HG03439 (cell line): Measurements from ENCODE around the gene NHSL2.

Source experiments
- ATAC-seq: cut with Tn5 transposase; IDR thresholded peaks from one replicate; pipeline ENCODE4 v1.9.1; 2021; ENCODE audit warnings: mild to moderate bottlenecking, moderate library complexity; ENCODE audit not compliant: unreplicated experiment

Gene NHSL2

DNA sequence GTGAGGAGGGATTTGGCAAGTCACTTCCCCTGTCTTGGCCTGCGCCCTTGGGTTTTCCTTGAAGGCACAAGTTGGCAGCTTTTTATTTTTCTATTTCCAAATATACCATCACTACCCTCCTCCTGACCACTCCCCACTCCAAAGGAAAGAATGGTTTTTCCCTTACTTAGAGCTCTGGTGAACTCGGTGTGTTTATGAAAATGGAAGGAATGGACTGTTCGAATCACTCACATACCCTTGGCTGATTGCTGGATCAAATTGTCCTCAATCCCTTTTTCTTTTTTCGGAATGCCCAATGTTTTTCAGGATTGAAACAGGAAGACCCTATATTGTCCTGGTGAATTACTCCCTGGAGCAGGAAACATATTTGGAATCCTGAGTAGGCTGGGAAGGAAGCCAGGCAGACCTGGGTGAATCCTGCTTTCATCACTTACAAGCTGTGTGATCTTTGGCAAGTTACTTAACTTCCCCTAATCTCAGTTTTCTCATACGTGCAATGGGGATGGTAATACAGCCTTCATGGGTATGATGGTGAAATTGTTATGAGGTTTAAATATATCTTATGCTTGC lies 150.4 kb downstream of the NHSL2 start:
- no peak for ATAC-seq

DNA sequence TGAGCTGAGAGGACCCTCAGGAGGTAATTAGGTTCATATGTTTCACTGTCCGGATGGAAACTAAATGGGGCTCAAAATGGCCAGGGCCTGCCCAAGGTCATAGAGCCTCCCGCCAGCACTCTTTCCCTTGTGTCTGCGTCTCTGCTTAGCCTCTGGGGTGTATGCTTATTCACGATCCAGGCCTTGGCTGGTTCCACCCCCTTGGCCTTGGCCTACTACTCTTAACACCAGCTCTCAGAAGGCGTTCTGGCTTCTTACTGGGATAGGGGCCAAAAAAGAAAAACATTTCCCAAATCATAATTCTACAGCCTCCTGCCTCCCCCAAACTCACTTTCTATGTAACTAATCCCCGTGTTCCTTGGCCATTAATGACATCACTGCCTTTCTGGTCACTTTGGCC lies 152.3 kb downstream of the NHSL2 start:
- no peak for ATAC-seq

DNA sequence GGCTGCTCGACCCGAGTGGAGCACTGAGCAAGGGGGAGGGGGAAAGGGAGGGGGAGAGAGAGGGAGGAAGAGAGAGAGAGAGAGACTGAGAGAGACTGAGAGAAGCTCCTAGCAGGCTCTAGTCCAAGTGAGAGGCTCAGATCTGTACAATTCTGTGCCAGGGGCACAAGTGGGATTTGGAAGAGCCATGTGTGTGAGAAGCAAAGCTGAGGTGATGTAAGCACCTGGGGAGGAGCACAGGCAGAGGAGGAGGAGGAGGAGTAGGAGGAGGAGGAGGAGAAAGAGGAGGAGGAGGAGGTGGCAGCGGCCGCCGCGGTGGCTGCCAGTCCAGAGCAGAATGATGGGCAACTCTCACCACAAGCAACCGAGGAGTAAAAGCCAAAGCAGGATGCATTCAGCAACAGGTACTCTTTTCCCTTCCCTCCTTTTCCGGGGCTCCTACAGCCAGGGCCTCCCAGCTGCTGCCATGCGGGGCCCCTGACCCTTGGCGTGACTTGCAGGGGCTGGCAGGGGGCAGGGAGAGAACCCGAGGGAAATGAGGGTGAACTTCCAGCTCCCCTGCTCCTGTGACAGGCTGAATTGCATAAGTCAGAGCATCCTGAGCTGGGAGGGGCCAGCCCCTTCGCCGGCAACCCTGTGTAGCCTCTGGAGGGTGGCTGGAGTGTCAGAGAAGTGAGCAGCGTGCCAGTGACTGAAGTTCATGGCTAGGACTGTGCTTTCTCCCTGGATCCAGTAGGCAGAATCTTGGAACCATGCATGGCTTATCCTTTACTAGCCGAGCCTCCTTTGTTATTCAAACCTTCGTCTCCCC lies 158.9 kb downstream of the NHSL2 start:
- ATAC-seq, result no peak

DNA sequence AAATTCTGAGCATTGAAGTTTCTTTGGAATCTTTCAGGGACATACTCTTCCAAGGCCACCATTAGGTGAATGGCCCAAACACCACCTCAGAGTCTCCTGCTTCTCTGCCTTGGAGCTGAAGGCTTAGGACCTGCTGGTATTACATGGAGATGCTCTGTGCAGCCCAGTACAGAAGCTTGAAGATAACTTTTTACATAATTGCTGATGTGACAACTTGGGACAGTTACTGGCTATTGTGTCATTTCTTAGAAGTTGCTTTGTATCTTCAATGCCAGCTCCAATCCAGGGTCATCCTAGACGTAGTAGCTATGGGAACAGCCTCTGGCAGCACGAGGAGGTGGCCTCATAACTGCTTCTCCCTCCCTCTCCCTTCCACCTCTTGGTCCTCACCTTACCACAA lies 160.6 kb downstream of the NHSL2 start:
- no peak for ATAC-seq

DNA sequence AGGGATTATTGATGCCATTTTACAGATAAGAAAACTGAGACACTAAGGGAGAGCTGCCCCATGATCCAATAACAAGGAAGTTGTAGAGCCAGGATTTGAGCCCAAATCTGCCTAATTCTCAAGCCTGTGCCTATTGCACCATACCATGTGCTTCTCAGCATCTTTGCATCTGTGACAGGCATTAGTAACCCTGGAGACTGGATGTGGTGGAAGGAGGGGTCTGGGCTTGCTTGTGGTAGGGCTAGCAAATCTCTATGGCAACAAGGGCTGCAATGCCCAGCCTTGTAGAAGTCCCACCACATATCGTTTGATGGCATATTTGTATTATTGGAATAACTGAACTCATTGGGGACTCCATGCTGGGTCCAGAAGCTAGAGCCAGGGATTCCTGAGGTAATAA lies 163.0 kb downstream of the NHSL2 start:
- no peak for ATAC-seq

DNA sequence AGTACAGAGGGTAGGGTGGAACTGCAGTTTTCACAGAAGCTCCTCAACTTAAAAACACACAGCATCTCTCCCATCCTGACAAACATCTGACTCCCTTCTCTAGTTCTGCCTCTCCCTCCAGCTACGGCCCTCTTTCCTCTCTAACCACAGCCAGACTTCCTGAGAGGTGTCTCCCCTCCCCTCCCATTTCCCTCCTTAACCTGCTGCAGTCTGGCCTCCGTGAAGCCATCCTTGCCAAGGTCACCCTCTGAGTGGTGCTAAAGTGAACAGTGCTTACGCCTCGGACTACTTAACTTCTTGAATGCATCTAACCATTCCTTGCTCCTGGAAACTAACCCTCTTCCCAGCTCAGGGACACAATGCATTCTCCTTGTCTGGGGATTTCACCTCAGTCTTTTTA lies 167.8 kb downstream of the NHSL2 start:
- ATAC-seq, result no peak

DNA sequence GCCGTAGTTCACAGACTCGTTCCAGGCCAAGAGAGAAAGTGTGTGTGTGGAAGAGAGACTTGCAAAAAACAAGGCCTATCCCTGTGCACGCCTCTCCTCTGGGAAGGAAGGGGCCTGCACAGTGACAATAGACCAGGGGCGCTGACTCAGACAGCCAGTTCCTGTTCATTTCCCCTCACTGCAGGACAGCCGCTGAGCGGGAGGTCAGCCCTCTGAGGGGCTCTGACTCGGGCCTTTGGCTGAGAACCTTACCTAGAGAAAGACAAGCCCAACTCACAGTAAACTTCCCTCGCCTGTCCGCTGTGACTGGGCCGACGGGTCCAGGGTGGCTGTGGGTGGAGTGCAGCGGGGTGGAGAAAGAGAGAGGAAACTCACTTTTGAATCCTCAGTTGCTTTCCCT lies 169.0 kb downstream of the NHSL2 start:
- no peak for ATAC-seq

DNA sequence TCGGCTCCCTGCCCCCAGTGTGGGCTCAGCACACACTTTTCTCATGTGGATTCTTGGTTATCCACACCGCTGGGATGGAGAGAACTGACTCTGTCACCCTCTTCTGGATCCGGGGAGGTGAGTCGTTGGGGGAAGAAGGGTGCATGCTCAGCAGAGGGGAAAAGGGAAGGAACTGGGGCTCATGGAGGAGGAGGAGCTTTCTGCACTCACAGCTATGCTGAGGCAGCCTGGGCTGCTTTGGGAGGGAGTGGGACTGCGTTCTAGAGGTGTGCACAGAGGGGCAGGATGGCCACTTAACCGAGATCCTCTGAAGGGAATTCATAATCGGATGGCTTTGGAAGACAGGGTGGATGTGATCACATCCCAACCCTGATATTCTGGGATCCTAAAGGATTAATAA lies 169.5 kb downstream of the NHSL2 start:
- ATAC-seq, result no peak

DNA sequence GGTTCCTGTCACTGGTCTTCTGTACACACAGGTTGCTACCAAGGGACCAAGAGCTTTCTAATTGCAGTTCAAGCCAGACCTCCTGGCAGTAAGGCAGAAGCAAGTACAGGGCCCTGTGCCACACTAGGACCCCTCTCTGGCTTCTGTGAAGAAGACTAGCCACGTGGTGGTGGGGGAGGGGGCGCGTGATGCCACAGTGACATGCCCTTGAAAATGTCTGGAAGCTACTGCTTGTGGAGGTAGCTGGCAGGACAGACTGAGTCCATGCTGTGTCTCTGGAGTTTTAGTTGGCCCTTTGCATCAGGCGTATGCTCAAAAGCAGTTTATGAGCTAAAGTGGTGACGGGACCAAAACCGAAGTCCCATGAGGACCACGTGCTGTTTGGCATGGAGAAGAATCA lies 170.2 kb downstream of the NHSL2 start:
- no peak for ATAC-seq

DNA sequence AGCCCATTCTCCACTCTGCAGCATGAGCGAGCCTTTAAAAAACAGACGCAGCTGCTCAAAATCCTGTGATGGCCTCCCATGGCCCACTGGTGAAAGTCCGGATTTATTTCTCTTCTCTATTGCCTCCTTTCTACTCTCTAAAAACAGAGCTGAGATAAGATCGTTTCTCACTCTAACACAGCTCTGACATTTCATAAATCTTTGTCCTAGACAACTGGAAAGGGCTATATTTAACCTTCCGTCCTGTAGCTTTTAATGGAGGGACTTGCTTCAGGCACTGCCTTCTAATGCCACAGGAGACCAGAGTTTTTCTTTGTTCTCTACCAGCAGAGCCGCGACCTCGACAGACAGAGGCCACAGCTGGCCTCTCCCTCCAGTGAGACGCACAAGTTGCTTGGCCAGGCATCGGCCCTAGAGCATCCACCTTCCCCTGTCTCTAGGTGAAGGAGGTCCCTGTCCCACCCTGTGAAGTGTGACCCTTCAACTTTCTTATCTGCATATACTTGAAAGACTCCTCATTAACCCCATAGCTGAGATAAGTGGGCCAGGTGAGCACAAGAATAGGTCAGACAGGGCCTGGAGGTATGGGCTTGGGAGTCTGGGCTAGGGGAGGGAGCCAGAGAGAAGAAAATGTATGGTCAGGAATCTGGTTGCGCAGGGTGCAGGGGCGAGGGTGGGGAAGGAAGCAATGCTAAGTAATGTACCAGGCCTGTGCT lies 171.1 kb downstream of the NHSL2 start:
- ATAC-seq, result no peak

DNA sequence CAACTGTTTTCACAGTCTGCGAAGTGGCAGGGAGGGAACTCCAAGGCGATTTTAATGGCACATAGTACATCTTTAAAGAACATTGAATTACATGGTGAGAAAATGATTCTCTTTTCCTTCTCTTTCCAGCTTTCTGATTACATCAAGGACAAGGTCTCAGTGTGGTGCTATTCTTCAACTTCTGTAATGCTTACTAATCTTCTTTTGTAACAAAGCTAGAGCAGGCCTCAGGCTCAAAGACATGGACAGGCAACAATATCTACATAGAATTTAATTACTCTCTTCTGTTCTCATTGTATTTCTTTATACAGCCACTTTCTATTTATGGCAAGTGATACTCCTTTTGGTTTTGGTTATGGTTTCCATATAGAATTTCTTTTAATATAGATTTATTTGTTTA lies 172.6 kb downstream of the NHSL2 start:
- ATAC-seq, result no peak

DNA sequence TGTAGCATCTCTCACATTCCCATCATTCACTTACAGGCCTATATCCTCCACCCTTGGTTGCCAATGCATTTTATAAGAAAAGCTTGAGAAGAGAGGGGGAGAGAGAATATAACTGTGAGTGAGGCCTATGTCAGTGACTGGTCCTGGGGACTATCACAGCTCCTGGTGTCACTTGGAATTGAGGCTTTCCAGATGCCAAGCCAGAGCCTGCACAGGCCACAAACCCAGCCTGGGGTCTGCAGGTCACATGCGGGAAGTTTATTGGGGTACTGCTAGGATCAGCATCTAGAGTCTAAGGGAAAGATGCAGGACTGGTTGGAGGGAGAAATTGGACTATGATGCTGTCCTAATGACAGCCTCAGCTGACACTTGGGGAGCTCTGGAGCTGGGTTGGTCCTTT lies 173.5 kb downstream of the NHSL2 start:
- ATAC-seq, result no peak

DNA sequence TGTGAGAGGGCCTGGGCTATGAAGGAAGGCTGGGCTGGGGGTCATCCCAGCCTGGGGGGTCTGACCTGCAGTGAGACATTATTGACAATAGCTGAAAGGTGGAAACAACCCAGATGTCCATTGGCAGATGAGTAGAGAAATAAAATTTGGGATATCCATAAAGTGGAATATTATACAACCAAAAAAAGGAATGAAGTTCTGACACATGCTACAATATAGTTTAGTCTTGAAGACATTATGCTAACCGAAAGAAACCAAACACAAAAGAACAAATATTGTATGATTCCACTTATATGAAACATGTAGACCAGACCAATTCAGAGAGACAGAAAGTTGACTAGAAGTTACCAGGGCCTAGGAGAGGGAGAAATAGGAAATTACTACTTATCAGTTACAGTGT lies 176.3 kb downstream of the NHSL2 start:
- ATAC-seq, result no peak

DNA sequence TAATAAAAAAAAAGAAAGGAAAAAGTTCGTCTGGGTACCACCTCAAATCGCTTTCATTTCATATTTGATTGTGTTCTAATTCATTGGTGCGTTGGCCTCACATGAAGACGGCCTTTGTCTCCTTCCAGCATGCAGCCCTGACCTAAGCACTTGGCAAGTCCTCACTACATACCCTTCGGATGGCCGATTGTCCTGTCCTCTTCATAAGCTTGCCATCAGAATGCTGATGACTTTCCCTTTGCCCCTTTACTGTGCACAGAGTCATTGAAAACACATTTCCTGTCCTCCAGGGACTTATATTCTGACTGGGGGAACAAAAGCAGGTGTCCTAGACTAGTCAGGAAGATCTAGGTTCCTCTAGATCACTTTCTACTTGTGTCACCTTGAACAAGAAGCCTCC lies 178.1 kb downstream of the NHSL2 start:
- ATAC-seq, result no peak

DNA sequence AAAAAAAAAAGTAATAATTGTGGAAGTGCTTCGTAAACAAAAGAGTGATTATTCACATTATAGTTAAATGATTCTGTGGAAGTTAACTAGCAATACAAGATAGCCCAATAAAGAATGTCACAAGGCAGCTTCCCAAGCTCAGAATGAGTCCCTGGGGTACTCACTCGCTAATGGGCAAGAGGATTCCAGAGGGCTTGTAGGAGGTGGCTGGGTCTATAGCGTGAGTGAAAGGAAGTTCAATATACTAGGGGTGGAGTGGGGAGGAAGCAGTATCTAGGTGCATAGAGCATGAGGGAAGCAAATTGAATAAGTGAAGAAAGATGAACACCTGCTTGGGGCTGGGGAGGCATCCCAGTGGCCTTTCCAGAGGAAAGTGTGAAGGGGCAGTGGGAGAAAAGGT lies 178.6 kb downstream of the NHSL2 start:
- ATAC-seq, result no peak

DNA sequence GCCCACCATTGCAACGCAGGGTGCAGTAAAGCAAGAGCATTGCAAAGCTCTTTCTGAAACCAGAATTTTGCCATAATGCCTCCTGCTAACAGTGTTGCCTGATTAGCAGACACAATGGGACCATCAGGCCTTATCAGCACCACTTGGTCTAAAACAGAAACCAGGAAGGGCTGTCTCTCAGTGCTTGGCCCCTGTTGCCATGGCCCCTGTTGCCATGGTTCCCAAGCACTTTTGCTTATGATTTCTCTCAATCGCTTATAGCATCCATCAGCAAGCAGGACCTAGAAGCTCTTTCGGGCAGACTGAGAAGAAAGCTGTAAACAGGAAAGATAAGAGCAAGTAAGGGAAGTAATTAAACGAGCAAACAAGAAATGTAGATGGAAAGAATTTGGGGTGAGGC lies 184.2 kb downstream of the NHSL2 start:
- no peak for ATAC-seq

DNA sequence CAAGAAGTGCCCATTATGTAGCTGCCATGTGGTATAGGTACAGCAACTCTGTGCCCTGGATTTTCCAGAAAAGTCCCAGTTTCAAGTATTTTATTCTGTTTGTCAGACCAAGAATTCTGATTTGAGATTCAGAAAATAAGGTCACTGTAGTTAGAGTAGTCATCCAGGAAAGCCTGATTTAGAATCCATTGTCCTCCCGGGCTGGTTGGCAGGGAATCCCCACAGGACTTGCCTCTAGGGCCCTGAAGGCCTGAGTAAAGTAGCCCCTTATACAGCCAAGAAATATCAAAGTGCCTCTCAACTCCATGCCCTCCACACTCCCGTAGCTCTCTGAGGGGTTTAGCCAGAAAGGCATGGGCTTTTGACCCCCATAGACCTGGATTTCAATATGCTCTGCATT lies 184.7 kb downstream of the NHSL2 start:
- ATAC-seq, result no peak

DNA sequence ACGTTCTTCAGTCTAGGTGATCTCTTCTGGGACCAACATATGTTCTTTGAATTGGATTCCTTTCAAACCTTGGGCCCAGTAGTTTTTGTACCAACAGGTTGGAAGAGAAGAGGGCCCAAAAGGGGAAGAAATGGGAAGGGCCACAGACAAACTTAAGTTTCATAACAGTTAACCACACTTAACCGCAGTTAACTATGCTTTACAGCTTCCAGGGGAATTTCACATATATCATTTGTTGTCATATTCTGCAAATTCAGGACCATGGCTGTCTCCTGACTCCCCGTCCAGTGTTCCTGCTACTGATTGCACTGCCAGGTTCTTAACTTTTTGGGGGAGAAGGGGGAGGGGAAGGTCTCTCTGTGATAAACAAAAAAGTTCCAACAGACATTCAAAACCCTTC lies 186.5 kb downstream of the NHSL2 start:
- no peak for ATAC-seq

DNA sequence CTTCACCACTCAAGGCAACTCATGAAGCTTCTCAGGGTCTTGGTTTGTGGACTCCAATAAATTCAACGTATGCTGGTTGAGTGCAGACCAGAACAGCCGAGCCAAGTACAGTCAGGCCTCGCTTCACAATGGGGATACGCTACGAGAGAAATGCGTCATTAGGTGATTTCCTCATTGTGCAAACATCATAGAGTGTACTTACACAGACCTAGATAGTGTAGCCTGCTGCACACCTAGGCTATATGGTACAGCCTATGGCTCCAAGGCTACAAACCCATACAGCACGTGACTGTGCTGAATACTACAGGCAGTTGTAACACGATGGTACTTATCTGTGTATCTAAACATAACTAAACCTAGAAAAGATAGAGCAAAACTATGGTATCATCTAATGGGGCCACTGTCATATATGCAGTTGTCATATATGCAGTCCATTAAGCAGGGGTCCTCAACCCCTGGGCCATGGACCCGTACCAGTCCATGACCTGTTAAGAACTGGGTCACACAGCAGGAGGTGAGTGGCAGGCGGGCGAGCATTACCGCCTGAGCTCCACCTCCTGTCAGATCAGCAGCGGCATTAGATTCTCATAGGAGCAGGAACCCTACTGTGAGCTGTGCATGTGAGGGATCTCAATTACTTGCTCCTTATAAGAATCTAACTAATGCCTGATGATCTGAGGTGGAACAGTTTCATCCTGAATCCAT lies 189.6 kb downstream of the NHSL2 start:
- ATAC-seq, result no peak

DNA sequence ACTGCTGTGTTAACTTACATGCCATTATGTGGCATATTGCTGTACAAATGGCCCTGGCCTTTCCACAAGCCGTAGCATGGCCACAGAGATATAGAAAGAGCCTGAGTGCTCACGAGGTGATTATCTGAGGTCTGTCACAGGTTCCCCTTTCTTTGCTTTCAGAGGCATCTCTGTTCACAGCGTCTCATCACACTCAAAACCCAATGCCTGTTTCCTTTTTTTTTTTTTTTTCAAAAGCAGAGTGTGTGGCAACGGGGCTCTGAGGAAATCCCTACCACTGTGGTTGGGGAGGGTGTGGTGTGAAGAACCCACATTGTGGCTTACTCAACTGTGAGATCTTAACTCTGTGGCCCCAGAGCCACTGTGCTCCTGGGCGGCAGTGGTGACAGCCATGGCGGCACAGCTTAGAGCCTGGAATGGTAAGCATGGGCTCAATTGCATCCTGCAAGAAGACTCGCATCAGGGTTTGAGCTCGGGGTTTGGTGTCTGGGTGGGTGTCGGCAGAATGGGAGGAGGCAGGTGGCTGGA lies 190.2 kb downstream of the NHSL2 start:
- peak; percentile 77 for ATAC-seq

DNA sequence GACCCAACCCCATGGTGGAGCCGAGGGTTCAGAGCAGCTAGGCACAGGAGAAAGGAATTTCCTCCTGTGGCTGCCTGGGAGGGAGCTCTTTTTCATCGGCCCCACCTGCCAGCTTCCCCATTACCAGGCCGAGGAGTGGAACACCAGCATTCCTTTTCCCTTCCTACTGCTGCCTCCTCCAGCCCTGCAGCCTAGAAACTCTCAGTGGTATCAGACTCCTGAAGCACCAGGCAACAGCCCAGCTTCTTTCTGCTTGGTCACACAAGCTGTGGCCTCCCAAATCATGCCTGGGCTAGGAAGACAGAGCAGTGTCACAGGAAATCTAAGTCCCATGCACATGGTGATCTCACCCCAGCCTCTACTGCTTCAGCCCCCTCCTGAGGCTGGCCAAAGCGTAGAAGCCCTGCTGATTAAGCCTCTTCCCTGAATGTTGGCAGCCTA lies 191.0 kb downstream of the NHSL2 start:
- no peak for ATAC-seq
